ENCODE measurements around the gene ATP2C2. TPM values are rescaled to one million over a fixed set of nuclear protein-coding genes. Genes with fewer than 3 reads are reported as not detected.

ATP2C2 gene
- total RNA-seq, 1 donor, result not detected

DNA sequence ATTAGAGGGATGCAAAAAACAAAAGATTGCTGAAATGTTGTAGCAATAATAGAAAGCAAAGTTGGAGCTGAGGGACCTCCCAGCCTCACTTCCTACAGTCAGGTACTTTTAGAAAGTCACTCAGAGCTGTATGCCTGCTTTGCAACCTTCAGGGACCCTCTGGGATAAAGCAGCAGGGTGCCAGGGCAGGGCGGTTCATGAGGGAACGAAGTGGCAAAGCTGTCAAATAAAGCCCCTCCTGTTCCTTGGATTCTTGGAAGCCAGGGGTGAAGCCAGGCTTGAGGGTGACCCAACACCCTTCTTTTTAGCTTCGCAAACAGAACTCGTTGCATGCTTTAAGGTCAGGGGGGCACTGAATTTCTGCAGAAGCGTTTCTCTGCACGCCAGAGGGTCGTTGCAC, 767 bp downstream of the ATP2C2 start:
- no peak overlapping the region for H2AFZ ChIP-seq (ENCODE audit: low read length)
- no peaks in the 10 kb centered on the region for H3K4me1 ChIP-seq (ENCODE audit: insufficient read depth, low read length)
- DNase-seq (ENCODE audit: insufficient read length, low spot score, missing footprints), result peak; percentile 9
- H4K20me1 ChIP-seq (ENCODE audit: insufficient read depth, low read length), result no peaks in the 10 kb centered on the region
- no peaks in the 10 kb centered on the region for H3K9me3 ChIP-seq (ENCODE audit: low read depth, low read length)
- H3K27me3 ChIP-seq (ENCODE audit: insufficient read depth, low read length), result peaks cover 48% of the 10 kb centered on the region
- H3K4me2 ChIP-seq (ENCODE audit: insufficient read depth, low read length), result no peak overlapping the region
- H3K4me3 ChIP-seq (ENCODE audit: insufficient read depth, low read length), result no peak overlapping the region
- no peaks in the 10 kb centered on the region for H3K36me3 ChIP-seq (ENCODE audit: insufficient read depth, low read length)
- no peaks in the 10 kb centered on the region for H3K79me2 ChIP-seq (ENCODE audit: insufficient read depth, low read length)
- no peak overlapping the region for H3K27ac ChIP-seq (ENCODE audit: low read depth, low read length)
- TF ChIP-seq, protein P1, sequence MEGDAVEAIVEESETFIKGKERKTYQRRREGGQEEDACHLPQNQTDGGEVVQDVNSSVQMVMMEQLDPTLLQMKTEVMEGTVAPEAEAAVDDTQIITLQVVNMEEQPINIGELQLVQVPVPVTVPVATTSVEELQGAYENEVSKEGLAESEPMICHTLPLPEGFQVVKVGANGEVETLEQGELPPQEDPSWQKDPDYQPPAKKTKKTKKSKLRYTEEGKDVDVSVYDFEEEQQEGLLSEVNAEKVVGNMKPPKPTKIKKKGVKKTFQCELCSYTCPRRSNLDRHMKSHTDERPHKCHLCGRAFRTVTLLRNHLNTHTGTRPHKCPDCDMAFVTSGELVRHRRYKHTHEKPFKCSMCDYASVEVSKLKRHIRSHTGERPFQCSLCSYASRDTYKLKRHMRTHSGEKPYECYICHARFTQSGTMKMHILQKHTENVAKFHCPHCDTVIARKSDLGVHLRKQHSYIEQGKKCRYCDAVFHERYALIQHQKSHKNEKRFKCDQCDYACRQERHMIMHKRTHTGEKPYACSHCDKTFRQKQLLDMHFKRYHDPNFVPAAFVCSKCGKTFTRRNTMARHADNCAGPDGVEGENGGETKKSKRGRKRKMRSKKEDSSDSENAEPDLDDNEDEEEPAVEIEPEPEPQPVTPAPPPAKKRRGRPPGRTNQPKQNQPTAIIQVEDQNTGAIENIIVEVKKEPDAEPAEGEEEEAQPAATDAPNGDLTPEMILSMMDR (IDR thresholded peaks at IDR 0.05; ENCODE audit: extremely low read depth, low read depth, low read length), result no peak

DNA sequence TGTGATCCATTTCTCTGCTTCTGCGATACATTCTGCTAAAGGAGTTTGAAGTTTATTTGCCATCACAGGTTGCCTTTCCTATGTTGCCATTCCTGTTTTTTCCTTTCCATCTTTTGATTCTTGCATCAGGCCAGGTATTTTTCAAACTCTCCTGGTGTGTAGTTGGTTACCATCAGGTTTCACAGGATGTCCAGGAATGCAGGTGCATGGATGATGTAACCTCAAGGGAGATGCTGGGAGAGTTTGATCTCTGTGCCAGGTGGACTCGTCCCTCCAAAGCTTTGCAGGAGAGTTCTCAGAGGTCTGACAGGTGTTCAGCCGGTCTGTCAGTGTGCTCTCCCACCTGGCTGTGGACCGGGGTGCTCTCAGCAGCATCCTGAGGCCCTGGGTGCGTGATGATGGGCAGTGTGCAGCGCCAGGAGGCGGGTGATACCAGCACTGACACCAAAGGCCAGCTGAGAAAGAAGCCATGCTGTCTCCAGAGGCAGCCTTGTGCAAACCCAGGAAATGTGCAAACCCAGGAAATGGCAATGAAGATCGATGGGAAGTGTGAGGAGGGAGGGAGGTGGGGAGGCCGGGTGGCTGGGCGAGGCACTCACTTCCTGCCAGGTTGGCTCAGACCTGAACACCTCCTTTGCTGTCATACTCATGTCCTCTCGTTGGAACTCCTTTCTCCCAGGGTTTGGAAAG, 1.7 kb downstream of the ATP2C2 start:
- Histone ChIP-seq H3K27ac (ENCODE audit: low read depth, low read length) (no peak overlapping the region), H3K4me1 (ENCODE audit: insufficient read depth, low read length) (no peaks in the 10 kb centered on the region), H3K27me3 (ENCODE audit: insufficient read depth, low read length) (peaks cover 49% of the 10 kb centered on the region), H3K4me3 (ENCODE audit: insufficient read depth, low read length) (no peak overlapping the region), H3K9me3 (ENCODE audit: low read depth, low read length) (no peaks in the 10 kb centered on the region), H4K20me1 (ENCODE audit: insufficient read depth, low read length) (no peaks in the 10 kb centered on the region), H2AFZ (ENCODE audit: low read length) (no peak overlapping the region), H3K36me3 (ENCODE audit: insufficient read depth, low read length) (no peaks in the 10 kb centered on the region), H3K79me2 (ENCODE audit: insufficient read depth, low read length) (no peaks in the 10 kb centered on the region), H3K4me2 (ENCODE audit: insufficient read depth, low read length) (no peak overlapping the region)
- TF ChIP-seq, protein P1 (IDR thresholded peaks at IDR 0.05; ENCODE audit: extremely low read depth, low read depth, low read length), result no peak
- peak; percentile 74 for DNase-seq (ENCODE audit: insufficient read length, low spot score, missing footprints)

DNA sequence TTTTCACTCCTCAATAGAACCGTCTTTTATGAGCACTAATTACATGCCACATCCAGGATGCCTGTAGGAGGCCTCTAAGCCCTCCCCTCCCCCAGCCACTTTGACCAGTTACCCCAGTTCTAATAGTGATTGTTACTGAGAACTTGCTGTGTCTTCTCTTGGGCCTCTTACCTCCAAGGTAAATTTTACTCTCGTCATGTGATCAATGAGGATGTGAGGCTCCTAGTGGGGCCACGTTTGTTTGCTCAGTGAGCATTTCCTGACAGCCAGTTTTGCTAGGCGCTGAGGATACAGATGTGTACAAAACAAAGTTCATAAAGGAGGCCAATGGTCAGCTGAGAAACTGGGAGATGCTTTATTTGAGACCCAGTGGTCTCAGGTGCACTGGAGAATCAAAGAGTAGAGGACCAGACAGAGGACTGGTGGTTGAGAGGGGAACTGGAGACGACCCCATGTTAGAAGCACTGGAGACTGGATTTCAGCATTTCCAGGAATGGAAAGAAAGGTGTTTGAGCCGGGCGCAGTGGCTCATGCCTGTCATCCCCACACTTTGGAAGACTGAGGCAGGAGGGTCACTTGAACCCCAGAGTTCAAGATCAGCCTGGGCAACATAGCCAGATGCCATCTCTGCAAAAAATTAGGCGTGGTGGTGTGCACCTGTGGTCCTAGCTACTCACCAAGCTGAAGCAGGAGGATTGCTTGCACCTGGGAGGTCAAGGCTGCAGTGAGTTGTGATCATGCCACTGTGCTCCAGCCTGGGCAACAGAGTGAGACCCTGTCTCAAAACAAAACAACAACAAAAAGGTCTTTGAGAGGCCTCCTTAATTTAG, 2.6 kb downstream of the ATP2C2 start:
- Histone ChIP-seq H2AFZ (ENCODE audit: low read length) (no peak overlapping the region), H3K36me3 (ENCODE audit: insufficient read depth, low read length) (no peaks in the 10 kb centered on the region), H3K27ac (ENCODE audit: low read depth, low read length) (no peak overlapping the region), H3K4me1 (ENCODE audit: insufficient read depth, low read length) (no peaks in the 10 kb centered on the region), H3K27me3 (ENCODE audit: insufficient read depth, low read length) (peaks cover 45% of the 10 kb centered on the region), H3K9me3 (ENCODE audit: low read depth, low read length) (no peaks in the 10 kb centered on the region), H3K4me2 (ENCODE audit: insufficient read depth, low read length) (no peak overlapping the region), H3K79me2 (ENCODE audit: insufficient read depth, low read length) (no peaks in the 10 kb centered on the region), H4K20me1 (ENCODE audit: insufficient read depth, low read length) (no peaks in the 10 kb centered on the region), H3K4me3 (ENCODE audit: insufficient read depth, low read length) (no peak overlapping the region)
- DNase-seq (ENCODE audit: insufficient read length, low spot score, missing footprints), result peak; percentile 54
- TF ChIP-seq, protein P1 (IDR thresholded peaks at IDR 0.05; ENCODE audit: extremely low read depth, low read depth, low read length), result no peak

DNA sequence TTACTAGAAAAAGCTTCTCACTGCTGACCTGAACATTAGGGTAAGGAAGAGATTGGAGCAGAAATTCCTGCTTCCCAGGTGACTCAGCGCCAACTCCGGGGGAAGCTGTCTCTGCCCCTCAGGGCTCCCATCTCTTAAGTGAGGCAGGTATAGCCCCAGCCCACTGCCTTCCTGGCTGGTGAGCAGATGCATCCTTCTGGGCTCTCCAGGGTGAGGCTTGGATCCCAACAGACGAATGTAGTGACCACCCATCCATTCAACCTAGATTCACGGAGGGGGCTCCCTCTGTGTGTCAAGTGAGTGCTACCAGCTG, 3.2 kb downstream of the ATP2C2 start:
- H3K36me3 ChIP-seq (ENCODE audit: insufficient read depth, low read length), result no peaks in the 10 kb centered on the region
- no peaks in the 10 kb centered on the region for H4K20me1 ChIP-seq (ENCODE audit: insufficient read depth, low read length)
- no peak overlapping the region for H3K27ac ChIP-seq (ENCODE audit: low read depth, low read length)
- no peak overlapping the region for H3K4me3 ChIP-seq (ENCODE audit: insufficient read depth, low read length)
- H3K4me1 ChIP-seq (ENCODE audit: insufficient read depth, low read length), result no peaks in the 10 kb centered on the region
- H3K27me3 ChIP-seq (ENCODE audit: insufficient read depth, low read length), result peaks cover 43% of the 10 kb centered on the region
- no peaks in the 10 kb centered on the region for H3K9me3 ChIP-seq (ENCODE audit: low read depth, low read length)
- H2AFZ ChIP-seq (ENCODE audit: low read length), result no peak overlapping the region
- TF ChIP-seq, protein P1 (IDR thresholded peaks at IDR 0.05; ENCODE audit: extremely low read depth, low read depth, low read length), result no peak
- no peak overlapping the region for H3K4me2 ChIP-seq (ENCODE audit: insufficient read depth, low read length)
- peak; percentile 66 for DNase-seq (ENCODE audit: insufficient read length, low spot score, missing footprints)
- no peaks in the 10 kb centered on the region for H3K79me2 ChIP-seq (ENCODE audit: insufficient read depth, low read length)

All from osteoblast (primary cell).